GM19438 (cell line): ENCODE results near the gene ZMYND8.

Experiments
- ATAC-seq: cut with Tn5 transposase; IDR thresholded peaks from one replicate; pipeline ENCODE4 v1.9.1; 2021; ENCODE audit warnings: low read depth; ENCODE audit not compliant: unreplicated experiment

ZMYND8 gene

GRCh38 chr20:47335251-47336128 is 21.0 kb downstream of the ZMYND8 start:
- ATAC-seq: no peak

GRCh38 chr20:47334022-47334551 is 22.4 kb downstream of the ZMYND8 start:
- no peak for ATAC-seq

GRCh38 chr20:47332381-47333206 is 23.9 kb downstream of the ZMYND8 start:
- no peak for ATAC-seq

- no peak for ATAC-seq
These were observed 25.4 kb downstream of the ZMYND8 start for GRCh38 chr20:47330933-47331708.

- no peak for ATAC-seq
These were observed 26.4 kb downstream of the ZMYND8 start for GRCh38 chr20:47330071-47330470.

GRCh38 chr20:47328129-47328528 is 28.4 kb downstream of the ZMYND8 start:
- no peak for ATAC-seq

GRCh38 chr20:47327711-47328110 is 28.8 kb downstream of the ZMYND8 start:
- no peak for ATAC-seq

GRCh38 chr20:47326658-47327268 is 29.7 kb downstream of the ZMYND8 start:
- ATAC-seq: no peak

GRCh38 chr20:47325242-47325641 is 31.3 kb downstream of the ZMYND8 start:
- ATAC-seq: no peak

- no peak for ATAC-seq
These were observed 35.3 kb downstream of the ZMYND8 start for GRCh38 chr20:47320990-47321805.

GRCh38 chr20:47319517-47320252 is 36.8 kb downstream of the ZMYND8 start:
- ATAC-seq: no peak

GRCh38 chr20:47318586-47319516 is 37.6 kb downstream of the ZMYND8 start:
- no peak for ATAC-seq

GRCh38 chr20:47318027-47318585 is 38.4 kb downstream of the ZMYND8 start:
- no peak for ATAC-seq

GRCh38 chr20:47317127-47317895 is 39.2 kb downstream of the ZMYND8 start:
- ATAC-seq: no peak

GRCh38 chr20:47316776-47317126 is 39.7 kb downstream of the ZMYND8 start:
- no peak for ATAC-seq

- no peak for ATAC-seq
These were observed 41.0 kb downstream of the ZMYND8 start for GRCh38 chr20:47315339-47316056.
